Stomach (tissue), 9 donors: ENCODE results near the gene PRMT1. TPM values are rescaled to one million over a fixed set of nuclear protein-coding genes. Genes with fewer than 3 reads are reported as not detected.

ENCODE experiments used
- DNase-seq, 2 donors: peaks; one replicate each; pipeline versions ENCODE4 v3.0.0 to v3.0.0-alpha.2; 2013 to 2019
- H3K27ac ChIP-seq, 5 donors: fragments of 200-600 bp in 4 of 5; sonication (generic) in 4 of 5; one replicate each; pipeline ENCODE4 v1.5.1; 2013 to 2019; ENCODE audit warnings: mild to moderate bottlenecking in 1 of 5, moderate library complexity in 1 of 5
- H3K27me3 ChIP-seq, 3 donors: fragments of 200-600 bp; sonication (generic); one replicate each; pipeline ENCODE4 v1.5.1; 2017 to 2019; ENCODE audit warnings: mixed run types in 1 of 3
- H3K36me3 ChIP-seq, 4 donors: fragments of 200-600 bp; sonication (generic); 1 replicate in 3 of 4; 2 replicates in 1 of 4; pipeline ENCODE4 v1.5.1; 2016 to 2019
- H3K4me1 ChIP-seq, 4 donors: fragments of 200-600 bp; sonication (generic); one replicate each; pipeline ENCODE4 v1.5.1; 2016 to 2019
- H3K4me3 ChIP-seq, 4 donors: fragments of 200-600 bp; sonication (generic) in 3 of 4; one replicate each; pipeline ENCODE4 v1.5.1; 2016 to 2019; ENCODE audit warnings: mild to moderate bottlenecking in 1 of 4
- H3K9me3 ChIP-seq, 4 donors: fragments of 200-600 bp; sonication (generic); one replicate each; pipeline ENCODE4 v1.5.1; 2016 to 2019
- CTCF ChIP-seq, 7 experiments: fragments of 450-650 bp in 4 of 7; fragments of 200-600 bp in 3 of 7; sonication (generic) in 3 of 7; IDR thresholded peaks; one replicate each; pipeline ENCODE4 v1.5.1; 2016 to 2019; ENCODE audit warnings: antibody characterized with exemption in 7 of 7, control low read depth in 2 of 7, mild to moderate bottlenecking in 1 of 7
- EP300 ChIP-seq: sonication (generic); formaldehyde crosslinking; IDR thresholded peaks from one replicate; pipeline ENCODE4 v1.6.1; 2017; ENCODE audit warnings: antibody characterized with exemption
- POLR2A ChIP-seq, 4 donors: fragments of 450-650 bp; IDR thresholded peaks; one replicate each; pipeline ENCODE4 v1.6.1; 2016; ENCODE audit warnings: antibody characterized with exemption in 4 of 4, control low read depth in 2 of 4, mild to moderate bottlenecking in 1 of 4, moderate library complexity in 1 of 4
- POLR2AphosphoS5 ChIP-seq, 3 donors: sonication (generic); formaldehyde crosslinking; IDR thresholded peaks; one replicate each; pipeline ENCODE4 v1.6.1; 2016; ENCODE audit warnings: antibody characterized with exemption in 3 of 3
- WGBS, 5 donors: extraction: QIAGEN DNeasy Blood & Tissue Kit in 3 of 5; methylation state at CpG; one replicate each; pipeline versions ENCODE4 v1.1.5 to v1.1.7; 2013 to 2018; 5-methylcytosine and 5-hydroxymethylcytosine counted together
- intact Hi-C: fragments of 100-400 bp; cut with DNase I; formaldehyde crosslinking; loops from one replicate; pipeline ENCODE4 v1.15.1; 2023; ENCODE audit warnings: low total_unique reads
- polyA plus RNA-seq, 3 donors: library from polyadenylated mRNA; stranded (reverse); fragments of 200-250 nt; gene quantifications; one replicate each; pipeline ENCODE4 v1.2.3, GENCODE V29; 2013
- total RNA-seq, 5 donors: library from RNA; depleted of rRNA; stranded (reverse); fragments of >200 nt; gene quantifications; one replicate each; pipeline versions ENCODE4 v1.1.0 to v1.2.3, GENCODE V29; 2014 to 2016
- donor health status: healthy with polysubstance abuse.
- donor health status: Bipolar disorder and iron deficiency.
- donor health status: healthy.

Gene PRMT1
- total and polyA plus RNA-seq, 8 donors: 53.3 to 131 (median 107) TPM

- WGBS, 5 donors: 72 to 78% (median 75%) methylated on average over 6 to 12 of the region's 12 CpGs
- TF ChIP-seq CTCF (IDR thresholded peaks at IDR 0.05) (no peak), POLR2AphosphoS5 (IDR thresholded peaks at IDR 0.05) (no peak), POLR2A (IDR thresholded peaks at IDR 0.05) (no peak)
- Histone ChIP-seq H3K9me3 (no peaks in the 10 kb centered on the region), H3K27ac (peak overlapping the region in 3 of 5 donors; percentile 20 to 58 (median 27)), H3K4me1 (peaks cover 25 to 42% (median 29%) of the 10 kb centered on the region in 4 donors), H3K4me3 (no peak overlapping the region), H3K27me3 (peaks cover 0 to 34% (median 15%) of the 10 kb centered on the region in 3 donors), H3K36me3 (peaks cover 48 to 67% (median 64%) of the 10 kb centered on the region in 4 donors)
- DNase-seq: no peak
- intact Hi-C loops: no loop called here
These were observed 10.1 kb downstream of the PRMT1 start for GRCh38 chr19:49687150-49687549.

- 54 to 78% (median 67%) methylated on average over 7 to 26 of the region's 26 CpGs for WGBS, 5 donors
- TF ChIP-seq POLR2AphosphoS5 (IDR thresholded peaks at IDR 0.05) (no peak), POLR2A (IDR thresholded peaks at IDR 0.05) (no peak), EP300 (no peak), CTCF (IDR thresholded peaks at IDR 0.05) (no peak)
- Histone ChIP-seq H3K36me3 (peaks cover 44 to 61% (median 58%) of the 10 kb centered on the region in 4 donors), H3K4me1 (peaks cover 25 to 42% (median 29%) of the 10 kb centered on the region in 4 donors), H3K4me3 (peak overlapping the region in 1 of 4 donors; percentile 12), H3K9me3 (no peaks in the 10 kb centered on the region), H3K27me3 (peaks cover 0 to 40% (median 15%) of the 10 kb centered on the region in 3 donors), H3K27ac (peak overlapping the region in 3 of 5 donors; percentile 20 to 58 (median 48))
- intact Hi-C loops: no loop called here
- DNase-seq: peak in 1 of 2 donors; percentile 46
These were observed 10.7 kb downstream of the PRMT1 start for GRCh38 chr19:49687566-49688316.

- peaks cover 25 to 42% (median 29%) of the 10 kb centered on the region in 4 donors for H3K4me1 ChIP-seq
- peak overlapping the region in 2 of 4 donors; percentile 48 to 57 for H3K4me3 ChIP-seq
- DNase-seq: no peak
- peaks cover 0 to 40% (median 15%) of the 10 kb centered on the region in 3 donors for H3K27me3 ChIP-seq
- no peak for TF ChIP-seq POLR2A (IDR thresholded peaks at IDR 0.05)
- TF ChIP-seq CTCF (IDR thresholded peaks at IDR 0.05): no peak
- no peak for TF ChIP-seq EP300
- no peak for TF ChIP-seq POLR2AphosphoS5 (IDR thresholded peaks at IDR 0.05)
- peak overlapping the region in 4 of 5 donors; percentile 20 to 76 (median 56) for H3K27ac ChIP-seq
- WGBS, 5 donors: 68 to 77% (median 75%) methylated on average over 11 to 12 of the region's 12 CpGs
- H3K9me3 ChIP-seq: no peaks in the 10 kb centered on the region
- peaks cover 38 to 52% (median 49%) of the 10 kb centered on the region in 4 donors for H3K36me3 ChIP-seq
- intact Hi-C loops: no loop called here
These were observed 11.6 kb downstream of the PRMT1 start for GRCh38 chr19:49688531-49689132.
